ENCODE data around the gene AGTR2. TPM values are rescaled to one million over a fixed set of nuclear protein-coding genes. Genes with fewer than 3 reads are reported as not detected.

AGTR2 gene
- total and polyA plus RNA-seq, 2 donors (not counting 3 experiments of a cell fraction or from before 2014, with no cell fraction given): not detected

- Histone ChIP-seq H3K4me3 (replicated peaks in 1 of 3; ENCODE audit: insufficient read depth in 1 of 3, low read depth in 1 of 3, low read length in 3 of 3) (no peak overlapping the region), H3K4me2 (ENCODE audit: insufficient read depth, low read length) (no peak overlapping the region), H3K27me3 (ENCODE audit: control insufficient read depth in 2 of 2, insufficient read depth in 2 of 2, low read length in 2 of 2) (no peaks in the 10 kb centered on the region), H3K36me3 (ENCODE audit: control insufficient read depth in 2 of 2, extremely low read depth in 1 of 2, insufficient read depth in 2 of 2, low read length in 2 of 2) (no peaks in the 10 kb centered on the region), H3K9me3 (replicated peaks; ENCODE audit: control insufficient read depth, insufficient read depth, low read length) (no peaks in the 10 kb centered on the region), H3K9me1 (replicated peaks; ENCODE audit: control insufficient read depth, extremely low read depth, insufficient read depth, low read length) (no peaks in the 10 kb centered on the region), H3K4me1 (ENCODE audit: control insufficient read depth, extremely low read depth, insufficient read depth, low read length) (no peaks in the 10 kb centered on the region), H4K20me1 (replicated peaks; ENCODE audit: control insufficient read depth, extremely low read depth, insufficient read depth, low read length) (no peaks in the 10 kb centered on the region), H3K27ac (ENCODE audit: insufficient read depth, low read depth, low read length) (no peak overlapping the region), H3K9ac (replicated peaks; ENCODE audit: extremely low read depth, insufficient read depth, low read length) (no peak overlapping the region), H2AFZ (ENCODE audit: low read depth, low read length) (no peak overlapping the region), H3K79me2 (ENCODE audit: control insufficient read depth, insufficient read depth, low read length) (no peaks in the 10 kb centered on the region)
- TF ChIP-seq CTCF (IDR thresholded peaks at IDR 0.05; ENCODE audit: extremely low read depth in 1 of 2, insufficient read depth in 1 of 2, low read depth in 1 of 2, low read length in 2 of 2) (no peak), MYC (IDR thresholded peaks at IDR 0.05; ENCODE audit: low read depth, low read length) (no peak), FOS (IDR thresholded peaks at IDR 0.05; ENCODE audit: borderline replicate concordance, insufficient read depth, low read length) (no peak), GATA2 (IDR thresholded peaks at IDR 0.05; ENCODE audit: insufficient read depth, insufficient read length, low read depth, low read length) (no peak), POLR2AphosphoS5 (IDR thresholded peaks at IDR 0.05; ENCODE audit: insufficient read depth, low read depth, low read length) (no peak), EZH2 (IDR thresholded peaks at IDR 0.05; ENCODE audit: borderline replicate concordance, low read depth, low read length, severe bottlenecking) (no peak), MAX (IDR thresholded peaks at IDR 0.05; ENCODE audit: insufficient read depth, insufficient read length) (no peak), JUN (IDR thresholded peaks at IDR 0.05; ENCODE audit: borderline replicate concordance, insufficient read depth, insufficient read length, low read depth) (no peak), POLR2A (IDR thresholded peaks at IDR 0.05; ENCODE audit: low read depth, low read length) (no peak)
- dilution Hi-C loops (cut with MboI; ENCODE audit: extremely low pct_ligation_motif_present, low sequenced_read_pairs) (no loop called here), intact Hi-C loops (cut with micrococcal nuclease) (no loop called here)
- CTCF ChIA-PET: no interaction called here
- FAIRE-seq (no peak), DNase-seq (ENCODE audit: low read depth, low spot score) (no peak)
- BruUV-seq (replicated peaks): no TSS peak
- POLR2A ChIA-PET: no interaction called here
Observed at GRCh38 chrX:116142976-116143375, 27.6 kb upstream of the AGTR2 start.

Data from endothelial cell of umbilical vein (primary cell).